Medulla oblongata (tissue), 1 donor: Measurements from ENCODE around the gene SYNPO.

Source experiments
- DNase-seq: peaks from one replicate; pipeline ENCODE4 v3.0.0-alpha.2; 2015; ENCODE audit errors: extremely low spot score

Gene SYNPO, protein sequence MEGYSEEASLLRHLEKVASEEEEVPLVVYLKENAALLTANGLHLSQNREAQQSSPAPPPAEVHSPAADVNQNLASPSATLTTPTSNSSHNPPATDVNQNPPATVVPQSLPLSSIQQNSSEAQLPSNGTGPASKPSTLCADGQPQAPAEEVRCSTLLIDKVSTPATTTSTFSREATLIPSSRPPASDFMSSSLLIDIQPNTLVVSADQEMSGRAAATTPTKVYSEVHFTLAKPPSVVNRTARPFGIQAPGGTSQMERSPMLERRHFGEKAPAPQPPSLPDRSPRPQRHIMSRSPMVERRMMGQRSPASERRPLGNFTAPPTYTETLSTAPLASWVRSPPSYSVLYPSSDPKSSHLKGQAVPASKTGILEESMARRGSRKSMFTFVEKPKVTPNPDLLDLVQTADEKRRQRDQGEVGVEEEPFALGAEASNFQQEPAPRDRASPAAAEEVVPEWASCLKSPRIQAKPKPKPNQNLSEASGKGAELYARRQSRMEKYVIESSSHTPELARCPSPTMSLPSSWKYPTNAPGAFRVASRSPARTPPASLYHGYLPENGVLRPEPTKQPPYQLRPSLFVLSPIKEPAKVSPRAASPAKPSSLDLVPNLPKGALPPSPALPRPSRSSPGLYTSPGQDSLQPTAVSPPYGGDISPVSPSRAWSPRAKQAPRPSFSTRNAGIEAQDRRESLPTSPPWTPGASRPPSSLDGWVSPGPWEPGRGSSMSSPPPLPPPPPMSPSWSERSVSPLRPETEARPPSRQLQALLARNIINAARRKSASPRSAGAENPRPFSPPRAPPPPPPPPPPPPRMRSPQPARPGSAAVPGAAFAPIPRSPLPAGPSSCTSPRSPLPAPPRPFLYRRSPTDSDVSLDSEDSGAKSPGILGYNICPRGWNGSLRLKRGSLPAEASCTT

GRCh38 chr5:150640311-150641005 is at the start of gene SYNPO:
TSS of gene SYNPO (plus strand) at chr5:150640660. CDS start at chr5:150648276, 7,616 bp downstream.
- DNase-seq: peak; percentile 37

- DNase-seq: peak; percentile 58
These were observed 49.3 kb upstream of the SYNPO start for GRCh38 chr5:150590979-150591695.

- DNase-seq: no peak
These were observed 46.9 kb upstream of the SYNPO start for GRCh38 chr5:150593593-150593992.

DNA sequence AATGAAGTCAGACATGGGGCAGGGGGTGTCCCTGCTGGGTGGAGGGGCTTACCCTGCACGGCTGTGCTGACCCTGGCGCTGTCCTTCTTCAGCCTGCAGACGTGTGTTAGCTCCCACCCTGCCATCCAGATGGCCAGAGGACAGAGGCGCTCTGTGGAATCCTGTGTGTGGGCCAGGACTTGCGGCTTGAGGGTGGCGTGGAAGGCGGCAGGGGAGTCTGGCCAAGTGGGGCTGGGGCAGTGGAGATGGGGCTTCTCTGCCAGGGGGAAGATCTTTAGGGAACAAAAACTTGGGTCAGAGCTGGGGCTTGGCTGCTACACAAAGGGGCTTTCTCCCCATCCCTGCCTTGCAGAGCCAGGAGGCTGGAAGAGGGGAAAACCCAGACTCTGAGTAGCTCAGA is 46.5 kb upstream of the SYNPO start:
- no peak for DNase-seq

DNA sequence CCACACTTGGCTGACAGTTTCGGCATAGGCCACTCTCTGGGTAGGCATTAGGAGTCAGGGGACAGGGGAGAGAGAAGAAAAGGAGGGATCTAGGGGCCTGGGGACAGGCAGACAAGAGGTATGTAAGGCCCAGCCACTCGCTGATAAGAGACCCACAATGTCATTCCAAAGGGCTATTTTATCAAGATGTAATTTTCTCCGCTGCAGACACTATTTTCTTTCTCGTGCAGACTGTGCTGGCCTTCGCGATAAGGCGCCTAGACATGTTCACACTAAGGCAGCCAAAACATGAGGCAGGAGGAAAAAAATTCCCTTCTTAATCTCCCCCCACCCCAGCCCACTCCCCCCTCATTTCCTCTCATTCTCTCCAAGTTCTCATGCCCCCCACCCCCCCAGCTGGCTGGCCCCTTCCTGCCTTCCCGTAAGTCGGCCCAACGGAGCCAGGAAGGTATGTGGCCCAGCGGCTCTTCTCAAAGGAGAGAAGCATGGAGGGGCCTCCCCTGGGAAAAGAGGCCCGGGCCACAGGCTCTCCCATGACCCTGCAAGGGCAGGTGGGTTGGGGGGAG is 44.9 kb upstream of the SYNPO start:
- no peak for DNase-seq

GRCh38 chr5:150596313-150596712 is 44.1 kb upstream of the SYNPO start:
- DNase-seq: no peak

DNA sequence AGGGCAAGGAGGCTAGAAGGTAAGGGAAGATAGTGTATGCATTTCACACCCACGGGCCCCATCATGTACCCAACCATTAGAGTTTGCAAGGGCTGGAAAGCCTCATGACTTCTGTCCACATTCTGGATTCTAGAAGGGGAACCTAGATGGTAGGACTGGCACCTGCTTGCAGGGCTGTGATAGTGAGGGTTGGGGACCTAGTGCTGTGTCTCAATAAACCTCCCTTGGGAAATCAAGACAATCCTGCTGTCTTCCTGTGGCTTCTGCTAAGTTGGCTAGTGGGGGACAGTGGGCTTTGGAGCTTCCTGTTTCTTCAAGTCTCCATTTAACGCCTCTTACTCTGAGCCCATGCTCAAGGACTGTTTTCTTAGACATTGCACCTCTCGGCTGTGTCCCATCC is 43.6 kb upstream of the SYNPO start:
- DNase-seq: no peak

DNA sequence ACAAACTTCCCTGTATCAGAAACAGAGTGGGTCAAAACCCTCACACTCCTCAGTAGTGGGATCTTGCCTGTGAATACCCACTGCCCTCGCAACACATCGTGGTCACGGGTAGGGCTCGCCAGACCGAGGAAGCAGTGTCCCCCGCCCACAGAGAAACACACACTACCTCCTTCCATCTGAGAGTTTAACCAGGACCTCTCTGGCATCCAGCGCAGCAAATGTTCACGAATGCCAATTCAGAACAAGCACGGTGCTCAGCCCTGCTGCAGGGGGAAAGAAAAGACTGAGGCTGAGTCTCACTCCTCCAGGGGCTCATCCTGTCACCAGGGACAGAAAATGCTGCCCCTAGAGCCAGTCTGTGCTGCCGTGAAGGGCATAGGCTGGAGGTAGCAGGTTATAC is 42.5 kb upstream of the SYNPO start:
- DNase-seq: no peak

GRCh38 chr5:150598821-150599273 is 41.6 kb upstream of the SYNPO start:
- no peak for DNase-seq

DNA sequence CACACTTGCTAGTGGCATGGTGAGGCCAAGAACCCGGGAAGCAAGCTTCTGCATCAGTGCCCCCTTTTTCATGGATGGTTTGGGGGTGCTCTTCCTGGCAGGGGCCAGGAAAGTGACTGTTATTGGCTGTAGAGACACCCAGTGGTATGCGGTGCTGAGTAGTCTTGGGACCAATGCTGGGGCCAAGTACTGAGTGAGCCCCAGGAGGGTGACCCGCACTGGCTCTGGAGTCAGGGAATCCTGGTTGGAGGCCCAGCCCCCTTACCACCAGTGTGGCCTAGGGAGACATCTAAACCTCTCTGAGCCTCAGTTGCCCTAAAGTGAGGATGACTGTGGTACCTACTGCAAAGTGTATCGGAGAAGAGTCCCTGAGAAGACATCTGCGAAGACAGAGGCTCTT is 41.2 kb upstream of the SYNPO start:
- no peak for DNase-seq

DNA sequence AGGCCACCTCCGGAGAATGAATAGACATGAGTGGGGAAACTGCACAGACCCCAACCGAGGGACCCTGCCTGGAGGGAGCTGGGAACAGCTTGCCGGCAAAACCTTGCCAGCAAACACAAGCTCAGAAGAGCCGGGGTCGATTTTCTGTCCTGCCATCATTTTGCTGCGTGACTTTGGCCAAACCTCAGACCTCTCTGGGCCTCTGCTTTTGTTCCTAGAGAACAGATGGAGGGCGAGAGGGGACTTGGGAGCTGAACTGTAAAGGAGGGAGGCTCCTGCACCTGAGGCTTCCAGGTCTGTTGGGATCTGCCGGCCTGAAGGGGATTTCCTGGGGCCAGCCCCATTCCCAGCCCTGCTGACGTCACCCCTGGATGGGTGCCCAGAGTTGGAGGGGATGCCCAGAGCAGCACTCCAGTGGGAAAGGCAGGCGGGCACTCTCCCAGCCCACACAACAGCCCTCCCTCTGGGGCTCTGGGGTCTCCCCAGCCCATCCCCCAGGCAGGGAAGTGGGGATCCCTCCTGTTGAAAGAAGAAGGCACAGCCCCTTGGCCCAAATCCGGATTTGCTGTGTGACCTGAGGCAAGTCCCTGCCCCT is 40.4 kb upstream of the SYNPO start:
- DNase-seq: peak; percentile 74

DNA sequence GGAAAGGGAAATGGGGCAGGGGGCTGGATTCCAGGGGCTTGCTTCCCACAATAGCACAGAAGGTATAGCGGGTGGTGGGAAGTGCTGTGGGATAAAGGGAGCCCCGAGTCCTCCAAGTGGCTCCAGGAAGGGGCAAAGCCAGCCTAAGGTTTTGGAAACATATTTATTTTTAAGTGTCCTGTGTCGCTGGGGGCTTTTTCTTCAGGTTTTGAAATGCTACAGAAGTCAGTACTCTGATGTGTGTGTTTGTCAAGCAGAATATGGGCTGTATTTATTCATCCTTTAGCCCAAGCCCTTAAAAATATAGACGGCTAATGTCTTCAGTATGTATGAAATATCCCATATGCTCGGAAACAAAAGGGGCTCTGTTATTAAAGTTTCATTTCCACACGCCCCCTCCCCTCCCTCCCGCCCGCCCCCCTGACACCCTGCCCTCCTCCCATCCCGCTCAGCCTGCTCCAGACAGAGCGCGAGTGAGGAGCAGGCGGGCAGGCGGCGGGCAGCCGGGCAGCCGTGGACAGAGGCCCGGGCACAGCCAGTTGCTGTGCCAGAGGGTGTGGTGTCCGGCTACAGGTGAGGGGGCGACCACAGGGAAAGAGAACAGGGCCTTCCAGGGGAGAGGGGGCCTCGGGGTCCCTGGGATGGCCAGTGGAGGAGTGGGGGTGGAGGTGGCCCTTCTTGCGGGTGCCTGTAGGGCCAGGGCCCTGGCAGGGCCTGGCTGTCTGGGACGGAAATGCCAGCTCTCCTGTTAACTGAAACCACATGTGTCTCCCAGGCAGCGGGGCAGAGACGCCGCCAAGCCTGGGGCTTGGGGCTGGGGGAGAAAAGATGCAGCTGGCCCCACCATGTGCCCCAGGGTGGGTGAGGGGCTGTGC is 39.6 kb upstream of the SYNPO start:
- no peak for DNase-seq

- DNase-seq: no peak
These were observed 38.7 kb upstream of the SYNPO start for GRCh38 chr5:150601491-150602345.

GRCh38 chr5:150603052-150603451 is 37.4 kb upstream of the SYNPO start:
- no peak for DNase-seq

- DNase-seq: no peak
These were observed 37.0 kb upstream of the SYNPO start for GRCh38 chr5:150603491-150603890.

DNA sequence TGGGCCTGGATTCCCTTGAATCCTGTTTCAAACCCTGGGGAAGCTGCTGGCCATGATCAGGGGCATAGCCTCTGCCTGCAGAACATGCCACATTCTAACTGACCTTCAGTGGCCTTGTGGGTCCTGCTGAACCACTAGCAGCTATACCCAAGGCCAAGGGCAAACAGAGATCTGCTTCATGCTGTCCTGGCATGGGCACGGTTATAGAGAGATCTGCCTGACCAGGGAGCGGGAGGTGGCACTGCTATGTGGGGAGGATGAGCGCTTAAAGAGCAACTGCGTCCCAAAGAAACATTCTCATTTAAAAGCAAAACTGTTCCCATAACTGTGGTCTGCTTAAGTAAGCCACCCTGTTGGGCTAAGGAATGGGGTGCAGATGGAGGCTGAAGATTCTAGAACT is 36.5 kb upstream of the SYNPO start:
- no peak for DNase-seq

GRCh38 chr5:150604894-150605440 is 35.5 kb upstream of the SYNPO start:
- no peak for DNase-seq

- DNase-seq: no peak
These were observed 34.9 kb upstream of the SYNPO start for GRCh38 chr5:150605546-150605945.
